ENCODE results near the gene CCNL2.
"Not testable (repeated sequence)": the region's sequence is repeated elsewhere in the genome, so short reads cannot be mapped to it uniquely, and the experiment has no call there.

The CCNL2 gene

GRCh38 chr1:1399187-1399871 is at the start of gene CCNL2:
TSS of gene CCNL2 (minus strand) at chr1:1399335. CDS start at chr1:1399306, 29 bp downstream.
- DNase-seq (ENCODE audit: low spot score): peak; percentile 99

GRCh38 chr1:1446631-1447030 is 47.5 kb upstream of the CCNL2 start:
- DNase-seq (ENCODE audit: low spot score): not testable (repeated sequence)

- DNase-seq (ENCODE audit: low spot score): no peak
Observed at GRCh38 chr1:1442069-1442770, 43.1 kb upstream of the CCNL2 start.

- DNase-seq (ENCODE audit: low spot score): peak; percentile 93
Observed at GRCh38 chr1:1441002-1441888, 42.1 kb upstream of the CCNL2 start.

- peak; percentile 27 for DNase-seq (ENCODE audit: low spot score)
Observed at GRCh38 chr1:1440262-1441001, 41.3 kb upstream of the CCNL2 start.

GRCh38 chr1:1439546-1440261 is 40.6 kb upstream of the CCNL2 start:
- DNase-seq (ENCODE audit: low spot score): peak; percentile 4

GRCh38 chr1:1438531-1439381 is 39.6 kb upstream of the CCNL2 start:
- peak; percentile 5 for DNase-seq (ENCODE audit: low spot score)

GRCh38 chr1:1437904-1438376 is 38.8 kb upstream of the CCNL2 start:
- DNase-seq (ENCODE audit: low spot score): peak; percentile 26

- DNase-seq (ENCODE audit: low spot score): peak; percentile 7
Observed at GRCh38 chr1:1437033-1437903, 38.1 kb upstream of the CCNL2 start.

- no peak for DNase-seq (ENCODE audit: low spot score)
Observed at GRCh38 chr1:1436630-1437032, 37.5 kb upstream of the CCNL2 start.

GRCh38 chr1:1435911-1436629 is 36.9 kb upstream of the CCNL2 start:
- peak; percentile 11 for DNase-seq (ENCODE audit: low spot score)

GRCh38 chr1:1435106-1435903 is 36.2 kb upstream of the CCNL2 start, which contains the start of gene VWA1:
TSS of gene VWA1 (plus strand) at chr1:1435690. CDS start at chr1:1435749, 59 bp downstream.
- DNase-seq (ENCODE audit: low spot score): peak; percentile 97

GRCh38 chr1:1434824-1435105 is 35.6 kb upstream of the CCNL2 start:
- peak; percentile 9 for DNase-seq (ENCODE audit: low spot score)

- peak; percentile 6 for DNase-seq (ENCODE audit: low spot score)
Observed at GRCh38 chr1:1434131-1434823, 35.1 kb upstream of the CCNL2 start.

GRCh38 chr1:1433804-1434130 is 34.6 kb upstream of the CCNL2 start:
- peak; percentile 20 for DNase-seq (ENCODE audit: low spot score)

- DNase-seq (ENCODE audit: low spot score): peak; percentile 9
Observed at GRCh38 chr1:1432951-1433803, 34.0 kb upstream of the CCNL2 start.
